Body of pancreas (tissue), 4 donors: ENCODE results near the gene ALKBH7.

ENCODE experiments used
- POLR2A ChIP-seq, 3 donors: fragments of 450-650 bp; IDR thresholded peaks; one replicate each; pipeline ENCODE4 v1.6.1; 2016; ENCODE audit warnings: antibody characterized with exemption in 3 of 3, mild to moderate bottlenecking in 2 of 3
- TF ChIP-seq, protein P1 (sequence below), 7 experiments: fragments of 450-650 bp in 4 of 7; fragments of 200-600 bp in 3 of 7; sonication (generic) in 3 of 7; IDR thresholded peaks; one replicate each; pipeline ENCODE4 v1.5.1; 2016 to 2019; ENCODE audit warnings: antibody characterized with exemption in 7 of 7

DNA sequence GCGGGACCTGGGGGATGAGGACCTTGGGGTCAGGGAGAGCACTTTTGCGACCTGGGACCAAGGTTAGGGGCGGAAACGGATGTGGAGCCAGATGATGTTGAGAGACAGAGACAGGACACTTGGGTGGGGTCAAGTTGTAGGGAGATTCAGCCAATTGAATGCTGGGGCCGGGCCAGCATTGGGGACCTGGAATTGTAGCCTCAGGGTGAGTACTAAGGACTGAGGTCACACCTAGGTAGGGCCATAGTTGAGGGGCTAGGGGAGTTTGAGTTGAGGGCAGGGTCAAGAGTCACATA lies 1.2 kb downstream of the ALKBH7 start:
- no peak for TF ChIP-seq POLR2A (IDR thresholded peaks at IDR 0.05)
- TF ChIP-seq, protein P1, sequence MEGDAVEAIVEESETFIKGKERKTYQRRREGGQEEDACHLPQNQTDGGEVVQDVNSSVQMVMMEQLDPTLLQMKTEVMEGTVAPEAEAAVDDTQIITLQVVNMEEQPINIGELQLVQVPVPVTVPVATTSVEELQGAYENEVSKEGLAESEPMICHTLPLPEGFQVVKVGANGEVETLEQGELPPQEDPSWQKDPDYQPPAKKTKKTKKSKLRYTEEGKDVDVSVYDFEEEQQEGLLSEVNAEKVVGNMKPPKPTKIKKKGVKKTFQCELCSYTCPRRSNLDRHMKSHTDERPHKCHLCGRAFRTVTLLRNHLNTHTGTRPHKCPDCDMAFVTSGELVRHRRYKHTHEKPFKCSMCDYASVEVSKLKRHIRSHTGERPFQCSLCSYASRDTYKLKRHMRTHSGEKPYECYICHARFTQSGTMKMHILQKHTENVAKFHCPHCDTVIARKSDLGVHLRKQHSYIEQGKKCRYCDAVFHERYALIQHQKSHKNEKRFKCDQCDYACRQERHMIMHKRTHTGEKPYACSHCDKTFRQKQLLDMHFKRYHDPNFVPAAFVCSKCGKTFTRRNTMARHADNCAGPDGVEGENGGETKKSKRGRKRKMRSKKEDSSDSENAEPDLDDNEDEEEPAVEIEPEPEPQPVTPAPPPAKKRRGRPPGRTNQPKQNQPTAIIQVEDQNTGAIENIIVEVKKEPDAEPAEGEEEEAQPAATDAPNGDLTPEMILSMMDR (IDR thresholded peaks at IDR 0.05) = no peak
